Nephron (organoid): ENCODE data around the gene SSBP3.

Experiments
- H3K27ac Mint-ChIP-seq, 3 experiments: 2 replicates each; pipeline ENCODE4 v1.8.0; 2020; ENCODE audit warnings: mixed read lengths in 3 of 3, mild to moderate bottlenecking in 2 of 3, moderate library complexity in 1 of 3
- H3K27me3 Mint-ChIP-seq: 2 replicates; pipeline ENCODE4 v1.8.0; 2021; ENCODE audit warnings: low read depth, mild to moderate bottlenecking, moderate library complexity, mixed read lengths
- H3K36me3 Mint-ChIP-seq: 2 replicates; pipeline ENCODE4 v1.8.0; 2020; ENCODE audit warnings: low read depth, mixed read lengths
- H3K4me1 Mint-ChIP-seq: 2 replicates; pipeline ENCODE4 v1.8.0; 2020; ENCODE audit warnings: mixed read lengths
- H3K4me3 Mint-ChIP-seq, 3 experiments: 2 replicates each; pipeline ENCODE4 v1.8.0; 2020; ENCODE audit warnings: mild to moderate bottlenecking in 3 of 3, mixed read lengths in 3 of 3, moderate library complexity in 2 of 3
- H3K9me3 Mint-ChIP-seq: 2 replicates; pipeline ENCODE4 v1.8.0; 2020; ENCODE audit warnings: mixed read lengths
- CTCF ChIP-seq, 3 experiments: fragments of 200-600 bp; sonication (generic); IDR thresholded peaks; one replicate each; pipeline ENCODE4 v1.5.0; 2021; ENCODE audit warnings: antibody characterized with exemption in 3 of 3; ENCODE audit not compliant: unreplicated experiment in 3 of 3

SSBP3 gene

GRCh38 chr1:54342288-54342687 is 63.9 kb downstream of the SSBP3 start:
- Mint-ChIP-seq H3K27me3 (peaks cover 4% of the 10 kb centered on the region), H3K4me1 (peaks cover 65% of the 10 kb centered on the region), H3K27ac (peak overlapping the region; percentile 79 to 86 (median 83)), H3K4me3 (no peak overlapping the region), H3K9me3 (no peaks in the 10 kb centered on the region), H3K36me3 (peaks cover 34% of the 10 kb centered on the region)
- TF ChIP-seq CTCF (IDR thresholded peaks at IDR 0.05; ENCODE audit: unreplicated experiment in 3 of 3): no peak

GRCh38 chr1:54341763-54342162 is 64.4 kb downstream of the SSBP3 start:
- Mint-ChIP-seq H3K9me3 (no peaks in the 10 kb centered on the region), H3K36me3 (peaks cover 34% of the 10 kb centered on the region)

GRCh38 chr1:54340878-54341277 is 65.3 kb downstream of the SSBP3 start:
- Mint-ChIP-seq H3K4me1 (peaks cover 78% of the 10 kb centered on the region), H3K27me3 (peaks cover 4% of the 10 kb centered on the region), H3K9me3 (no peaks in the 10 kb centered on the region), H3K4me3 (peak overlapping the region in 1 of 3 experiments; percentile 13), H3K36me3 (peaks cover 34% of the 10 kb centered on the region), H3K27ac (peak overlapping the region; percentile 46 to 66 (median 57))
- TF ChIP-seq CTCF (IDR thresholded peaks at IDR 0.05; ENCODE audit: unreplicated experiment in 3 of 3): no peak

More at GRCh38 chr1:54341763-54342162, 64.4 kb downstream of the SSBP3 start:
- no peak for TF ChIP-seq CTCF (IDR thresholded peaks at IDR 0.05; ENCODE audit: unreplicated experiment in 3 of 3)
- Mint-ChIP-seq H3K27ac (peak overlapping the region in 2 of 3 experiments; percentile 46 to 66), H3K27me3 (peaks cover 4% of the 10 kb centered on the region), H3K4me3 (peak overlapping the region in 1 of 3 experiments; percentile 15), H3K4me1 (peaks cover 69% of the 10 kb centered on the region)

GRCh38 chr1:54340434-54340833 is 65.8 kb downstream of the SSBP3 start:
- Mint-ChIP-seq H3K4me3 (no peak overlapping the region), H3K27me3 (peaks cover 4% of the 10 kb centered on the region), H3K27ac (peak overlapping the region in 2 of 3 experiments; percentile 46 to 57), H3K4me1 (peaks cover 82% of the 10 kb centered on the region), H3K36me3 (peaks cover 37% of the 10 kb centered on the region), H3K9me3 (no peaks in the 10 kb centered on the region)
- no peak for TF ChIP-seq CTCF (IDR thresholded peaks at IDR 0.05; ENCODE audit: unreplicated experiment in 3 of 3)

GRCh38 chr1:54339126-54339525 is 67.1 kb downstream of the SSBP3 start:
- Mint-ChIP-seq H3K27ac (peak overlapping the region; percentile 72 to 94 (median 87)), H3K36me3 (peaks cover 31% of the 10 kb centered on the region), H3K9me3 (no peaks in the 10 kb centered on the region), H3K27me3 (no peaks in the 10 kb centered on the region), H3K4me1 (peaks cover 92% of the 10 kb centered on the region), H3K4me3 (peak overlapping the region in 1 of 3 experiments; percentile 21)
- TF ChIP-seq CTCF (IDR thresholded peaks at IDR 0.05; ENCODE audit: unreplicated experiment in 3 of 3): no peak

GRCh38 chr1:54338464-54338863 is 67.7 kb downstream of the SSBP3 start:
- Mint-ChIP-seq H3K27ac (peak overlapping the region; percentile 72 to 94 (median 87)), H3K36me3 (peaks cover 26% of the 10 kb centered on the region), H3K4me3 (peak overlapping the region in 1 of 3 experiments; percentile 43), H3K27me3 (no peaks in the 10 kb centered on the region), H3K9me3 (no peaks in the 10 kb centered on the region), H3K4me1 (peaks cover 90% of the 10 kb centered on the region)
- no peak for TF ChIP-seq CTCF (IDR thresholded peaks at IDR 0.05; ENCODE audit: unreplicated experiment in 3 of 3)
